SU-DHL-6 (cell line): ENCODE data around the gene PDF.

Experiments used
- EZH2phosphoT487 ChIP-seq: fragments of 200-600 bp; sonication (generic), shearing (Covaris generic); conservative IDR thresholded peaks from 2 replicates; pipeline ENCODE4 v1.6.1; 2018; ENCODE audit warnings: mild to moderate bottlenecking, antibody characterized with exemption, low read length, moderate library complexity, mixed read lengths
- TF ChIP-seq, protein P1 (sequence below): fragments of 200-600 bp; sonication (generic); IDR thresholded peaks from one replicate; pipeline ENCODE4 v1.5.1; 2017; ENCODE audit warnings: antibody characterized with exemption, mild to moderate bottlenecking, low read length, moderate library complexity; ENCODE audit not compliant: insufficient read depth, poor library complexity, severe bottlenecking

DNA sequence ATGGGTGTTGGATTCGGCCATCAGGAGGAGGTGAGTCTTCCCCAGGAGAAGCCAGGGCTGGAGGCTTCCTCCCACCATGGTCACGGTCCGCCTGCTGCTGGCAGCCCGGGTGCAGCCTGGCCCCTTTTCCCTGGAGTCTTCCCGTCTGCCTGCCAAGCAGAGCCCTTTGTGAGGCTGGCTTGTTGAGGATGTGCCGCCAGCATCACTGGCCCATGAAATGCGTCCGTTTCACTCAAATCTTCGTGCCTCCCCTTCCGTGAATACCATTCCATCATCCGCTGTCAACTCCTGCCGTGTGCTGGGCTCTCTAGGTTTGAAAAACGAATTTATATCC is 9.7 kb downstream of the PDF start:
- TF ChIP-seq, protein P1, sequence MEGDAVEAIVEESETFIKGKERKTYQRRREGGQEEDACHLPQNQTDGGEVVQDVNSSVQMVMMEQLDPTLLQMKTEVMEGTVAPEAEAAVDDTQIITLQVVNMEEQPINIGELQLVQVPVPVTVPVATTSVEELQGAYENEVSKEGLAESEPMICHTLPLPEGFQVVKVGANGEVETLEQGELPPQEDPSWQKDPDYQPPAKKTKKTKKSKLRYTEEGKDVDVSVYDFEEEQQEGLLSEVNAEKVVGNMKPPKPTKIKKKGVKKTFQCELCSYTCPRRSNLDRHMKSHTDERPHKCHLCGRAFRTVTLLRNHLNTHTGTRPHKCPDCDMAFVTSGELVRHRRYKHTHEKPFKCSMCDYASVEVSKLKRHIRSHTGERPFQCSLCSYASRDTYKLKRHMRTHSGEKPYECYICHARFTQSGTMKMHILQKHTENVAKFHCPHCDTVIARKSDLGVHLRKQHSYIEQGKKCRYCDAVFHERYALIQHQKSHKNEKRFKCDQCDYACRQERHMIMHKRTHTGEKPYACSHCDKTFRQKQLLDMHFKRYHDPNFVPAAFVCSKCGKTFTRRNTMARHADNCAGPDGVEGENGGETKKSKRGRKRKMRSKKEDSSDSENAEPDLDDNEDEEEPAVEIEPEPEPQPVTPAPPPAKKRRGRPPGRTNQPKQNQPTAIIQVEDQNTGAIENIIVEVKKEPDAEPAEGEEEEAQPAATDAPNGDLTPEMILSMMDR: no peak
- no peak for TF ChIP-seq EZH2phosphoT487
